PFSK-1 (cell line): Measurements from ENCODE around the gene ATG16L1.

Experiments used
- FOXP2 ChIP-seq: optimal IDR thresholded peaks from 2 replicates; pipeline ENCODE3; 2011; ENCODE audit warnings: borderline replicate concordance, control low read depth, inconsistent platforms; ENCODE audit not compliant: insufficient read depth; ENCODE audit errors: extremely low read length, extremely low read depth
- POLR2AphosphoS5 ChIP-seq: IDR thresholded peaks from 2 replicates; pipeline ENCODE4 v1.6.1; 2012; ENCODE audit warnings: low read depth, mild to moderate bottlenecking, control low read depth, low read length, moderate library complexity
- REST ChIP-seq, 2 experiments: IDR thresholded peaks; 2 replicates each; pipeline versions ENCODE4 v1.6.1 to v1.8.0; 2011 to 2012; ENCODE audit warnings: low read depth in 2 of 2, low read length in 2 of 2, control low read depth in 1 of 2, inconsistent platforms in 1 of 2, mild to moderate bottlenecking in 1 of 2, moderate library complexity in 1 of 2; ENCODE audit not compliant: insufficient read depth in 1 of 2
- SIN3A ChIP-seq: IDR thresholded peaks from 2 replicates; pipeline ENCODE4 v1.6.1; 2012; ENCODE audit warnings: mild to moderate bottlenecking, low read length, moderate library complexity, borderline replicate concordance; ENCODE audit not compliant: insufficient read depth
- TAF1 ChIP-seq: IDR thresholded peaks from 2 replicates; pipeline ENCODE4 v1.6.1; 2012; ENCODE audit warnings: low read length, control low read depth, borderline replicate concordance; ENCODE audit not compliant: insufficient read depth

The ATG16L1 gene

GRCh38 chr2:233326500-233326899, 75.0 kb downstream of the ATG16L1 start:
- TF ChIP-seq REST (IDR thresholded peaks at IDR 0.05; ENCODE audit: insufficient read depth in 1 of 2, low read depth in 2 of 2, low read length in 2 of 2) = no peak
- no peak for TF ChIP-seq FOXP2
- TF ChIP-seq TAF1 = no peak
- TF ChIP-seq POLR2AphosphoS5 = no peak

- TF ChIP-seq POLR2AphosphoS5 = no peak
Observed at GRCh38 chr2:233328922-233329321, 77.4 kb downstream of the ATG16L1 start.

- TF ChIP-seq SIN3A (no peak), POLR2AphosphoS5 (no peak), TAF1 (no peak), FOXP2 (no peak), REST (IDR thresholded peaks at IDR 0.05; ENCODE audit: insufficient read depth in 1 of 2, low read depth in 2 of 2, low read length in 2 of 2) (no peak)
Observed at GRCh38 chr2:233329489-233330135, 78.1 kb downstream of the ATG16L1 start.

- TF ChIP-seq SIN3A (no peak), FOXP2 (no peak), TAF1 (no peak), POLR2AphosphoS5 (no peak), REST (IDR thresholded peaks at IDR 0.05; ENCODE audit: insufficient read depth in 1 of 2, low read depth in 2 of 2, low read length in 2 of 2) (no peak)
Observed at GRCh38 chr2:233331536-233331935, 80.1 kb downstream of the ATG16L1 start.

- TF ChIP-seq SIN3A (no peak), TAF1 (no peak), POLR2AphosphoS5 (no peak), FOXP2 (no peak), REST (IDR thresholded peaks at IDR 0.05; ENCODE audit: insufficient read depth in 1 of 2, low read depth in 2 of 2, low read length in 2 of 2) (no peak)
Observed at GRCh38 chr2:233332125-233332524, 80.7 kb downstream of the ATG16L1 start.
